Astrocyte of the spinal cord (primary cell): Measurements from ENCODE around the gene RECQL5.

Experiments
- DNase-seq: peaks from one replicate; pipeline ENCODE4 v3.0.0; 2011; ENCODE audit warnings: low read depth, low spot score
- H3K4me3 ChIP-seq: 2 replicates; pipeline ENCODE4 v1.5.1; 2011; ENCODE audit warnings: low read depth, mild to moderate bottlenecking, low read length, moderate library complexity
- in situ Hi-C: cut with HindIII; loops from 2 replicates; pipeline ENCODE4 v1.10.0; 2017; ENCODE audit warnings: low sequenced_read_pairs
- TF ChIP-seq, protein P1 (sequence below): IDR thresholded peaks from 2 replicates; pipeline ENCODE4 v1.5.1; 2012; ENCODE audit warnings: low read depth, mild to moderate bottlenecking, low read length, inconsistent platforms

RECQL5 gene

DNA sequence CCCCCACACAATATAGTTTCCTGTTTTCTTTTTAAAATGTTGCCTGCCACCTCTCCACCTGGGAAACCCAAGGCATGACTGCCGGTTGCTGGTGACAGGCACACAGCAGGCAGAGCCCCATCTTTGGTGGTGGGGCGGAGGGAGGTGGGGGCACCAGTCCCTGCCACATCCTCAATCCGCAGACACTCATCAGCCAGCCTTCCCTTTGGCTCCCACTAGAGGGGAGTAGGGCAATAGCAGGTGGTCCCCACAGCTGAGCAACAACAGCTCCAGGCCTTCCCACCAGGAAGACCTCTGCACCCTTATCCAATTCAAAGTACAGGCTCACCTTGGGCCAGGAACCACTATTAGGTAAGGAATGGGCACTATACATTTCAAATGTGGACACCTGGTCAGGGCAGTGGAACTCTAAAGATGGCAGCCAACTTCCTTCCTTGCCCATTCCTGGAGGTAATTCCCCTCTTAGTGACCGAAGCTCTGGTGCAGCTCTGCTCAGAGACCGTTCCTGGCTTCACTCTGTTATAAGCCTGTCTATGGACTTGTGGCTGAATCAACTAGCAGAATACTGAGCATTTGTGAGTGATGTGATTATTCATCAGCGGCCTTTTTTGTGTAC, 13.9 kb downstream of the RECQL5 start:
- H3K4me3 ChIP-seq, result no peak overlapping the region
- peak; percentile 16 for DNase-seq
- in situ Hi-C loops, result no loop called here
- TF ChIP-seq, protein P1, sequence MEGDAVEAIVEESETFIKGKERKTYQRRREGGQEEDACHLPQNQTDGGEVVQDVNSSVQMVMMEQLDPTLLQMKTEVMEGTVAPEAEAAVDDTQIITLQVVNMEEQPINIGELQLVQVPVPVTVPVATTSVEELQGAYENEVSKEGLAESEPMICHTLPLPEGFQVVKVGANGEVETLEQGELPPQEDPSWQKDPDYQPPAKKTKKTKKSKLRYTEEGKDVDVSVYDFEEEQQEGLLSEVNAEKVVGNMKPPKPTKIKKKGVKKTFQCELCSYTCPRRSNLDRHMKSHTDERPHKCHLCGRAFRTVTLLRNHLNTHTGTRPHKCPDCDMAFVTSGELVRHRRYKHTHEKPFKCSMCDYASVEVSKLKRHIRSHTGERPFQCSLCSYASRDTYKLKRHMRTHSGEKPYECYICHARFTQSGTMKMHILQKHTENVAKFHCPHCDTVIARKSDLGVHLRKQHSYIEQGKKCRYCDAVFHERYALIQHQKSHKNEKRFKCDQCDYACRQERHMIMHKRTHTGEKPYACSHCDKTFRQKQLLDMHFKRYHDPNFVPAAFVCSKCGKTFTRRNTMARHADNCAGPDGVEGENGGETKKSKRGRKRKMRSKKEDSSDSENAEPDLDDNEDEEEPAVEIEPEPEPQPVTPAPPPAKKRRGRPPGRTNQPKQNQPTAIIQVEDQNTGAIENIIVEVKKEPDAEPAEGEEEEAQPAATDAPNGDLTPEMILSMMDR, result peak; percentile 93

- H3K4me3 ChIP-seq, result no peak overlapping the region
- DNase-seq, result no peak
- TF ChIP-seq, protein P1, result no peak
- in situ Hi-C loops, result no loop called here
These were observed 14.6 kb downstream of the RECQL5 start for GRCh38 chr17:75652341-75652740.

DNA sequence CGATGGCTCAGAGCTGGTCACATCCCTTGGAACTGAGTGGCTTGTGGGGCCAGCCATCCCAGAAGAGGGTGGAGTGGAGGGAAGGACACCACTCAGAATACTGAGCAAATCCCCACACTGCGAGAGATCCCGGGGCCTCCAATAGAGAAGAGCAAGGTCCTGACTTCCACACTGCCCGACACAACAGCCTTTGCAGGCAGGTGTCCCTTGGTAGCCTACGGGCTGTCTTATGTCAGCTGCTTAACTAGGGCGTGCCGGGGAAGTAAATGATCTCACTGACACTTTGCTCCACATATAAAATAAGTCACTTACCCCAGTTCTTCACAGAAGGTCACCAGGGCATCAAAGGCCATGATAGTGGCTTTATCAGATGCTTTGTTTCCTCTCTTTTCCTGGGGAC, 16.1 kb downstream of the RECQL5 start:
- DNase-seq, result no peak
- H3K4me3 ChIP-seq, result no peak overlapping the region
- TF ChIP-seq, protein P1, result no peak
- in situ Hi-C loops, result no loop called here

DNA sequence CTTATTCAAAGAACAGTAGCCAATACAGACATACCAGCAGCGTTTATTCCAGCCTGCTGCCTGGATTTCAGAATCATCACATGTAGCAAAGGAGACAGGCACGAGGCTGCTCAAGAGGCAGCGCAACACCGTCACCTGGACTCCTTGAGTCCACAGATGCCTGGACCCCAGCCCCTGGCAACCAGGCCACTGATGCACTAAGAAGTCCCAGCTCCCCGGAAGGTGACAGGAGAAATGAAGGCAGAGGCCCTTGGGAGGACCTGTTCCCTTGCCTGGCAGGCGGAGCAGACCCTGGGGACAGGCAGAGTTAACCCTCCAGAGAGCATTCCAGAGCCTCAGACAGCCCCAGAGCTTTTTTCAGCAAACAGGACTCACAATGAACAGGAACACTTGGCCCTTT, 17.3 kb downstream of the RECQL5 start:
- TF ChIP-seq, protein P1, result no peak
- DNase-seq, result no peak
- in situ Hi-C loops, result no loop called here

GRCh38 chr17:75647921-75648320, 19.0 kb downstream of the RECQL5 start:
- DNase-seq, result no peak
- H3K4me3 ChIP-seq, result no peak overlapping the region
- in situ Hi-C loops, result no loop called here
- TF ChIP-seq, protein P1, result no peak

More for the DNA sequence above, 17.3 kb downstream of the RECQL5 start:
- H3K4me3 ChIP-seq, result no peak overlapping the region

DNA sequence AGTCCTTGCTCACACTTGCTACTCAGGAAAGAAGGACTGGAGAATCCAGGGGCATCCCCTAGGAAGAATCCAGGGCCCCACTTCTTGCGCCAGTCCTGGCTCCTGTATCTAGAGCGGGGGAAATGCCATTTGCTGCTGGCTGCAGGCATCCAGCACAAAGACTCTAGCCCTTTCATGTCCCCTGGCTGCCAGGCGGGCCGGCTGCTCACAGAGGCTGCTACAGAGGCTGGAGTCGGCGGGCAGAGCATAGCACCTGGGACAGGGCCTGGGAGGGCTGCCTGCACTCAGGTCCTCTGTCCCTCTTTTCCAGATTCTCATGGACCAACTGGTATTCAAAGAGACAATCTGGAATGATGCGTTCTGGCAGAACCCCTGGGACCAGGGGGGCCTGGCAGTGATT, 19.9 kb downstream of the RECQL5 start:
- no peak overlapping the region for H3K4me3 ChIP-seq
- DNase-seq, result no peak
- in situ Hi-C loops, result no loop called here
- TF ChIP-seq, protein P1, result no peak

DNA sequence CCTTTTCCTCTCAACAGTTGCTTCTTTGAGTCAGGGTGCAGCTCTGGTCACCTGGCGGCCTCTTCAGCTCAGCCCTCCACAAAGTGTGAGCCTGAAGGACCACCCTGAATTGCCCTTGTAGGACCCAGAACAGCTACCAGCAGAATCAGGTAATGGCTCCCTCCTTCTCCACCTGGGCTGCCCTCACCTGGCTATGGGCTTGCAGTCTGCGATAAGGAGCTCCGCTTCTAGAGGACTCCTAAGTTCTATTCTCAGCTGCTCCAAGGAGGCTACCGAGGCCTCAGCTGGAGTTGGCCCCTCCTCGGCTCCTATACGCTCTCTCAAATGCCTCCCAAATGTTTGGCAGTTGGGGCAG, 20.3 kb downstream of the RECQL5 start:
- no peak for DNase-seq
- in situ Hi-C loops, result no loop called here
- TF ChIP-seq, protein P1, result no peak
- no peak overlapping the region for H3K4me3 ChIP-seq
